ENCODE measurements around the gene TDRD1. TPM values are rescaled to one million over a fixed set of nuclear protein-coding genes. Genes with fewer than 3 reads are reported as not detected.

TDRD1 gene
- total RNA-seq, 1 experiment from 2014 or later: not detected

DNA sequence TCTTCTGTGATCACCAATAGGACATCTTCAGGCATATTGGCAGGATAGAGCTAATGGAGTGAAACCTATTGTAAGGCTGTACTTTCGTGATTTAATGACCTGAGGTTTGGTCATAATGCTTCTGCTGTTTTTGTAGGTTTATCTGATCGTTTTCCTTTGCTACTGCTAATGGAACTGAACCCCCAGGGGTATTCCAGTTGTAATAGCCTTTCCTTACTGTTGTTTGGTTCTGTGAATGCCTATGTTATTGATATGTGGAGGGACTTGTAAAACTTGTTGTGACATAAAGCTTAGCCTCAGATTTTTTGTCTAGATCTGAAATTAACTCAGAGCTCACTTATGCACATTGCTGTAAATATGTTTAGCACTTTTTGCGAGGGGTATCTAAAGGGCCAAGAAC lies 49.0 kb downstream of the TDRD1 start:
- Histone ChIP-seq H3K27ac (ENCODE audit: low read length) (no peak overlapping the region), H3K9me2 (replicated peaks; ENCODE audit: insufficient read depth, low read length) (no peaks in the 10 kb centered on the region), H3K9me3 (ENCODE audit: low read length) (no peaks in the 10 kb centered on the region), H3K4me1 (ENCODE audit: low read length) (peaks cover 6% of the 10 kb centered on the region), H3K27me3 (ENCODE audit: low read length) (no peaks in the 10 kb centered on the region), H3K4me3 (ENCODE audit: low read length) (no peak overlapping the region), H3K36me3 (ENCODE audit: insufficient read depth, low read length) (no peaks in the 10 kb centered on the region), H3K9ac (ENCODE audit: low read length) (no peak overlapping the region), H3K4me2 (ENCODE audit: low read depth, low read length, poor library complexity, severe bottlenecking) (no peak overlapping the region), H3K79me2 (ENCODE audit: low read length) (no peaks in the 10 kb centered on the region), H2AFZ (ENCODE audit: low read length) (no peak overlapping the region), H4K20me1 (ENCODE audit: insufficient read depth, low read depth, low read length) (no peaks in the 10 kb centered on the region)
- DNase-seq: no peak

DNA sequence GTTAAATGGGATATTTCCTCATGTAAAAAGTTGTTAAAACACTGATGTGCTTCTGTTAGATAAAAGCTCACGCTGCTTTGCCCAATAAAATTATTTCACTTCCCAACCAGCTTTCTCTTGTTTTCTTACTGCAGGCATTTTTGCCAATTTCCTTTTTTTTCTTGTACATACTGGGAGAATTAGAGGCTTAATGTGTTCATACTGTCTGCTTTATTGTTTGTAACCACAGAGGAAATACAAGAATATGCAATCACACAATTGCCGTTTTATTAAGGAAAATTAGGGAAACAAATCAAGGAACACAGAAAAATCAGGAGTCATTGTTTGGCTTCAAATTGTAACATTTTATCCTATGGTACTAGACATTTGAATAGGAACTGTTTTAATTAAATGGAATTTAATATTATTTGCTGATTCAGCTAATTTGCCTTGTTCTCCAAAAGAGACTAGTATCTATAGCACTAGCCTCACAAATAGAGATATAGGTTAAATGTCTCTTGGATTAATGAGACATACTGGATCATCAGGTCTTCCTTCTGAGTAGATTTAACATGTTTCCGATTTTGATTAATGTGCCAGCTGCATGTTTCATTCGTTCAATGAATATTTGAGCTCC lies 53.5 kb downstream of the TDRD1 start:
- H3K4me1 ChIP-seq (ENCODE audit: low read length): no peaks in the 10 kb centered on the region
- H3K9me3 ChIP-seq (ENCODE audit: low read length): no peaks in the 10 kb centered on the region
- no peaks in the 10 kb centered on the region for H4K20me1 ChIP-seq (ENCODE audit: insufficient read depth, low read depth, low read length)
- H3K79me2 ChIP-seq (ENCODE audit: low read length): no peaks in the 10 kb centered on the region
- no peaks in the 10 kb centered on the region for H3K36me3 ChIP-seq (ENCODE audit: insufficient read depth, low read length)
- no peak overlapping the region for H3K27ac ChIP-seq (ENCODE audit: low read length)
- H3K4me3 ChIP-seq (ENCODE audit: low read length): no peak overlapping the region
- no peaks in the 10 kb centered on the region for H3K9me2 ChIP-seq (replicated peaks; ENCODE audit: insufficient read depth, low read length)
- H3K4me2 ChIP-seq (ENCODE audit: low read depth, low read length, poor library complexity, severe bottlenecking): no peak overlapping the region
- no peaks in the 10 kb centered on the region for H3K27me3 ChIP-seq (ENCODE audit: low read length)
- H2AFZ ChIP-seq (ENCODE audit: low read length): no peak overlapping the region
- H3K9ac ChIP-seq (ENCODE audit: low read length): no peak overlapping the region
- DNase-seq: no peak

DNA sequence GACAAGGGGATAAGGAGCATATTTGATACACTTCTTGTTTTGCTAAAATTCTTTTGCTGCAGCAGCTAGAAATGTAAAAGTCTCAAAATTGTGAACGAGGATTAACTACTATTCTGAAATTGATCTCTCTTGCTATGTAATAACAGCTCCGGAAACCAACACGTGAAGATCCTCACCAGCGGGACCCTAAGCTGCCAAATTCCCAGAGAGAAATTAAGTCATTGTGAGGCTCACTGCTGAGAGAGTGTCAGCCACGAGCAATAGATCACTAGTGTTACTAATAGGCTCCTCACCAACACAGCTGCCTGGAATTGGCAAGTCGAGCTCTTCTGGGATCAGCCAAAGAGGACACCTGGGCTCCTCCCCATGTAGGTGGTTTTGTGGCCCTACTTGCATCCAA lies 54.3 kb downstream of the TDRD1 start:
- H3K27ac ChIP-seq (ENCODE audit: low read length): no peak overlapping the region
- H4K20me1 ChIP-seq (ENCODE audit: insufficient read depth, low read depth, low read length): no peaks in the 10 kb centered on the region
- H3K79me2 ChIP-seq (ENCODE audit: low read length): no peaks in the 10 kb centered on the region
- no peak overlapping the region for H2AFZ ChIP-seq (ENCODE audit: low read length)
- no peaks in the 10 kb centered on the region for H3K9me2 ChIP-seq (replicated peaks; ENCODE audit: insufficient read depth, low read length)
- no peak overlapping the region for H3K4me3 ChIP-seq (ENCODE audit: low read length)
- DNase-seq: no peak
- no peak overlapping the region for H3K9ac ChIP-seq (ENCODE audit: low read length)
- no peaks in the 10 kb centered on the region for H3K36me3 ChIP-seq (ENCODE audit: insufficient read depth, low read length)
- no peaks in the 10 kb centered on the region for H3K9me3 ChIP-seq (ENCODE audit: low read length)
- no peak overlapping the region for H3K4me2 ChIP-seq (ENCODE audit: low read depth, low read length, poor library complexity, severe bottlenecking)
- H3K4me1 ChIP-seq (ENCODE audit: low read length): no peaks in the 10 kb centered on the region
- no peaks in the 10 kb centered on the region for H3K27me3 ChIP-seq (ENCODE audit: low read length)

DNA sequence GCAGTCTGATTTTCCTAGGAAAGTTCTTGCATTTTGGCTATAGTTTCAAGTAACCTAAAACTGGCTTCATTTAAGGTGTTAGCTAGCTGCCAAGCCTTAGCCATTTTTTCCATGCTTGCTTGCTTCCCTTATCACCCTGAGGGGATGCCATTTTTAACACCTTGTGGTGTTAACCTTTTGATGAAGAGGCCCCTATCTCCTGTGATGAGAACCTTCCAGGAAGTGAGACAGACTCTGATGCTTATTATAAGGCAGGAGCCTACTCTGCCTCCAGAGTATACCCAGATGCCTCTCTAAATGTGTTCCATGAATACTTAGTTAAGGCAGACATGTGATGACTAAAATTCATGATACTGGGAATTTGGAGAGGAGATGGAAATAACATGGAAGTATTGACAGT lies 55.0 kb downstream of the TDRD1 start:
- Histone ChIP-seq H3K9me3 (ENCODE audit: low read length) (no peaks in the 10 kb centered on the region), H3K36me3 (ENCODE audit: insufficient read depth, low read length) (no peaks in the 10 kb centered on the region), H3K4me1 (ENCODE audit: low read length) (no peaks in the 10 kb centered on the region), H3K27ac (ENCODE audit: low read length) (no peak overlapping the region), H3K27me3 (ENCODE audit: low read length) (no peaks in the 10 kb centered on the region), H2AFZ (ENCODE audit: low read length) (no peak overlapping the region), H3K9me2 (replicated peaks; ENCODE audit: insufficient read depth, low read length) (no peaks in the 10 kb centered on the region), H3K79me2 (ENCODE audit: low read length) (no peaks in the 10 kb centered on the region), H3K4me3 (ENCODE audit: low read length) (no peak overlapping the region), H4K20me1 (ENCODE audit: insufficient read depth, low read depth, low read length) (no peaks in the 10 kb centered on the region), H3K4me2 (ENCODE audit: low read depth, low read length, poor library complexity, severe bottlenecking) (no peak overlapping the region), H3K9ac (ENCODE audit: low read length) (no peak overlapping the region)
- no peak for DNase-seq

DNA sequence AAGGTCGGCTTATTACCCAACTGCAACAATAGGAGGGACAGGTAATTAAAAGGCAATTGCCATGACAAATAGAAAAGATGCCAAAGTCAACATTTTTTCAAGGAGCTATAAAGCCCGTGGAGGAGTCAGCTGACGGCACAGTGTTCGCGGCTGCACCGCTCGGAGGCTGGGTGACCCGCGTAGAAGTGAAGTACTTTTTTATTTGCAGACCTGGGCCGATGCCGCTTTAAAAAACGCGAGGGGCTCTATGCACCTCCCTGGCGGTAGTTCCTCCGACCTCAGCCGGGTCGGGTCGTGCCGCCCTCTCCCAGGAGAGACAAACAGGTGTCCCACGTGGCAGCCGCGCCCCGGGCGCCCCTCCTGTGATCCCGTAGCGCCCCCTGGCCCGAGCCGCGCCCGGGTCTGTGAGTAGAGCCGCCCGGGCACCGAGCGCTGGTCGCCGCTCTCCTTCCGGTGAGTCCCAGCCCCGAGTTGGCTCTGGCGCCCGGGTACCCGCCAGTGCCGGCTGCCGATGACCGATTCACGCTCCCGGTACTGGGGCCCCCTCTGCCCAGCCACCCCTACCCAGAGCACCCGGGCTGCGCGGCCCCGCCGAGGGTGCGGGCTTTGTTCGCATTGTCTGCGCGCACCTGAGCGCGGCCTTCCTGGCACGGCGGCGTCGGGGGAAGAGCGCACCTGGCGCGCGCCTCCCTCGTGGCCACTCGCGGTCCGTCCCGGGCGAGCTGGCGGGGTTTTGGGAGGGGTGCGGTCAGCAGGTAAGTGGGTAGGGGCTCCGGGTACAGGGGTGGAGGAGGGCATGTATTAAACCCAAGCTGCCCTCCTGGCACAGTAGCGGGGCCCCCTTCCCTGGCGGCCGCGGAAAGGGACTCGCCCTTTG lies 60.2 kb downstream of the TDRD1 start, which contains the start of gene VWA2:
Gene VWA2, plus strand, starts transcription at position 138 of the 877 bp plus-strand sequence. CDS start 9,460 bp downstream, outside the sequence.
- Histone ChIP-seq H4K20me1 (ENCODE audit: insufficient read depth, low read depth, low read length) (no peaks in the 10 kb centered on the region), H3K9me3 (ENCODE audit: low read length) (no peaks in the 10 kb centered on the region), H3K36me3 (ENCODE audit: insufficient read depth, low read length) (no peaks in the 10 kb centered on the region), H2AFZ (ENCODE audit: low read length) (no peak within 1 kb of the TSS), H3K27ac (ENCODE audit: low read length) (no peak within 1 kb of the TSS), H3K79me2 (ENCODE audit: low read length) (no peaks in the 10 kb centered on the region), H3K4me1 (ENCODE audit: low read length) (no peaks in the 10 kb centered on the region), H3K9me2 (replicated peaks; ENCODE audit: insufficient read depth, low read length) (no peaks in the 10 kb centered on the region), H3K27me3 (ENCODE audit: low read length) (no peaks in the 10 kb centered on the region), H3K4me3 (ENCODE audit: low read length) (no peak within 1 kb of the TSS), H3K9ac (ENCODE audit: low read length) (no peak within 1 kb of the TSS), H3K4me2 (ENCODE audit: low read depth, low read length, poor library complexity, severe bottlenecking) (peak within 1 kb of the TSS; percentile 30)
- no peak for DNase-seq

DNA sequence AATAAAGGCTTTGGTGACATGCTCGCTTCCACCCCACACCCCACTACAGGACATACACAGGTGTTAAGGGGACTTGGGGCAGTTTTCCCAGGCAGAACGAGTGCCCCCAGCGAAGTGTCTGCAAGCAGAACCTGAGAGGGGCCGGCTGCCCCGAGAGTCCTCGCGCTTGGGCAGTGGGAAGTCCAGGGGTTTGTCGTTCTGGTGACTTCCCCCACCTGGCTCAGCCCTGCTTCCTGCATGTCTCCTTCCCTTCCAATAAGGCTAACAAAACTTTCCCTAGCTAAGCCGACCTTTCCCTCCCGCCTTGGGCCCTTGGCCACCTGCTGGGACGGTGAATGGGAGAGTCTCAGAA lies 60.8 kb downstream of the TDRD1 start:
- no peak overlapping the region for H3K4me2 ChIP-seq (ENCODE audit: low read depth, low read length, poor library complexity, severe bottlenecking)
- H2AFZ ChIP-seq (ENCODE audit: low read length): no peak overlapping the region
- no peaks in the 10 kb centered on the region for H3K36me3 ChIP-seq (ENCODE audit: insufficient read depth, low read length)
- H3K27ac ChIP-seq (ENCODE audit: low read length): no peak overlapping the region
- no peaks in the 10 kb centered on the region for H3K4me1 ChIP-seq (ENCODE audit: low read length)
- no peaks in the 10 kb centered on the region for H3K9me2 ChIP-seq (replicated peaks; ENCODE audit: insufficient read depth, low read length)
- no peaks in the 10 kb centered on the region for H3K9me3 ChIP-seq (ENCODE audit: low read length)
- H3K4me3 ChIP-seq (ENCODE audit: low read length): no peak overlapping the region
- no peak overlapping the region for H3K9ac ChIP-seq (ENCODE audit: low read length)
- no peak for DNase-seq
- H4K20me1 ChIP-seq (ENCODE audit: insufficient read depth, low read depth, low read length): no peaks in the 10 kb centered on the region
- no peaks in the 10 kb centered on the region for H3K79me2 ChIP-seq (ENCODE audit: low read length)
- H3K27me3 ChIP-seq (ENCODE audit: low read length): no peaks in the 10 kb centered on the region

DNA sequence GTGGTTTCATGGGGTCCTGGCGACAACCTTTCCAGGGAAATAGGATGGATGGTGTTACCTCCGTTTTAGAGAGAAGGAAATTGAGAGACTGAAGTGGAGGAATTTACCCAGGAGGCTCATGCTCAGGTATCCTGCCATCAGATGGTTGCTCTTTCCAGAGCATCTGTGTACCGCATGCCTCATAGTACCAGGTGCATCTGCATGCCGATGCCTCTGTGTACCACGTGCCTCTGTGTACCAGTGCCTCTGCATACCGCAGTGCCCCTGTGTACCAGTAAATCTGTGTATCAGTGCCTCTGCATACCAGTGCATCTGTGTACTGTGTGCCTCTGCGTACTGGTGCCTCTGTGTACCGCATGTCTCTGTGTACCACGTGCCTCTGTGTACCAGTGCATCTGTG lies 63.1 kb downstream of the TDRD1 start:
- Histone ChIP-seq H3K27ac (ENCODE audit: low read length) (no peak overlapping the region), H3K9me2 (replicated peaks; ENCODE audit: insufficient read depth, low read length) (no peaks in the 10 kb centered on the region), H3K4me1 (ENCODE audit: low read length) (no peaks in the 10 kb centered on the region), H3K4me3 (ENCODE audit: low read length) (no peak overlapping the region), H3K4me2 (ENCODE audit: low read depth, low read length, poor library complexity, severe bottlenecking) (no peak overlapping the region), H4K20me1 (ENCODE audit: insufficient read depth, low read depth, low read length) (no peaks in the 10 kb centered on the region), H3K36me3 (ENCODE audit: insufficient read depth, low read length) (no peaks in the 10 kb centered on the region), H3K27me3 (ENCODE audit: low read length) (no peaks in the 10 kb centered on the region), H3K9ac (ENCODE audit: low read length) (no peak overlapping the region), H3K9me3 (ENCODE audit: low read length) (no peaks in the 10 kb centered on the region), H3K79me2 (ENCODE audit: low read length) (no peaks in the 10 kb centered on the region), H2AFZ (ENCODE audit: low read length) (no peak overlapping the region)
- DNase-seq: no peak

DNA sequence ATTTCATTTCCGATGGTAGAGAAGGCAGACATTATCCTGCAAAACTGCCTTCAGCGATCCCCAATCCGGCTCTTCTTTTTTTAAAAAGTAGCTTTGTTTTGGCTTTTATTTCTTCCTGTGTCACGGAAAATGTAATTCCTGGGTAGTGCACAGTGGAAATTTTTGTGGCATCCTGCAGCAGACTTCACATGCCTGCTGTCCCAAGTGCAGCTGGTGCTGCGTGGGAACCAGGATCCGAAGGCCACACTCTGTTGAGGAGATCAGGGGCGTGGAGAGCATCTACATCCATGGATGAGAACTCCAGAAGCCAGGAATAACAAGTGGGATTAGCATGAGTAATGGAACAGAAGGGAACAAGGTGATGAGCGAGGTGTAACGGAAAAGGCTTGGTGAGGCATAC lies 64.5 kb downstream of the TDRD1 start:
- Histone ChIP-seq H3K36me3 (ENCODE audit: insufficient read depth, low read length) (no peaks in the 10 kb centered on the region), H3K27me3 (ENCODE audit: low read length) (no peaks in the 10 kb centered on the region), H3K4me2 (ENCODE audit: low read depth, low read length, poor library complexity, severe bottlenecking) (no peak overlapping the region), H3K9me3 (ENCODE audit: low read length) (no peaks in the 10 kb centered on the region), H3K4me1 (ENCODE audit: low read length) (no peaks in the 10 kb centered on the region), H3K27ac (ENCODE audit: low read length) (no peak overlapping the region), H4K20me1 (ENCODE audit: insufficient read depth, low read depth, low read length) (no peaks in the 10 kb centered on the region), H2AFZ (ENCODE audit: low read length) (no peak overlapping the region), H3K9me2 (replicated peaks; ENCODE audit: insufficient read depth, low read length) (no peaks in the 10 kb centered on the region), H3K79me2 (ENCODE audit: low read length) (no peaks in the 10 kb centered on the region), H3K4me3 (ENCODE audit: low read length) (no peak overlapping the region), H3K9ac (ENCODE audit: low read length) (no peak overlapping the region)
- DNase-seq: no peak

All from Karpas-422 (cell line).